Caco-2 (cell line): ENCODE results near the gene VMAC. TPM values are rescaled to one million over a fixed set of nuclear protein-coding genes. Genes with fewer than 3 reads are reported as not detected.

ENCODE experiments used
- BruUV-seq: library from RNA; stranded (reverse); fragments of 400-500 nt; replicated peaks from 2 replicates; lab custom pipeline; 2021; lab: Mats Ljungman, UMichigan
- CTCF ChIA-PET: fragments of 300-600 bp; sonication (Branson Sonifier 250); formaldehyde crosslinking; loops from one replicate; lab custom pipeline; 2022; ENCODE audit warnings: antibody characterized with exemption; lab: Charles Lee
- POLR2A ChIA-PET: fragments of 300-600 bp; sonication (Branson Sonifier 250); formaldehyde crosslinking; loops from one replicate; lab custom pipeline; 2022; ENCODE audit warnings: antibody characterized with exemption; lab: Charles Lee
- DNase-seq, 2 experiments: peaks; one replicate each; pipeline versions ENCODE4 v3.0.0 to v3.0.0-alpha.2; 2020 to 2022
- H3K27me3 ChIP-seq: replicated peaks from 2 replicates; pipeline ENCODE4 v1.6.0; 2011; ENCODE audit warnings: low read length; ENCODE audit not compliant: control insufficient read depth, insufficient read depth
- H3K36me3 ChIP-seq: 2 replicates; pipeline ENCODE4 v1.5.1; 2011; ENCODE audit warnings: low read length; ENCODE audit not compliant: control insufficient read depth, insufficient read depth
- H3K4me1 ChIP-seq: fragments of 250-450 bp; sonication (Bioruptor Pico); 2 replicates; pipeline ENCODE4 v1.5.1; 2020; ENCODE audit warnings: mild to moderate bottlenecking
- H3K4me3 ChIP-seq: 2 replicates; pipeline ENCODE4 v1.5.1; 2011; ENCODE audit warnings: low read depth, mild to moderate bottlenecking, control low read depth, low read length
- H3K9me3 ChIP-seq: fragments of 250-450 bp; sonication (Bioruptor Pico); 2 replicates; pipeline ENCODE4 v1.5.1; 2020; ENCODE audit warnings: mild to moderate bottlenecking, moderate library complexity
- H3K27ac Mint-ChIP-seq: one replicate; pipeline ENCODE4 v1.8.0; 2022; ENCODE audit warnings: mixed read lengths; ENCODE audit not compliant: unreplicated experiment
- H3K27me3 Mint-ChIP-seq: one replicate; pipeline ENCODE4 v1.8.0; 2022; ENCODE audit warnings: mixed read lengths; ENCODE audit not compliant: insufficient read depth, unreplicated experiment
- H3K36me3 Mint-ChIP-seq: one replicate; pipeline ENCODE4 v1.8.0; 2022; ENCODE audit warnings: mild to moderate bottlenecking, mixed read lengths; ENCODE audit not compliant: insufficient read depth, unreplicated experiment
- H3K4me1 Mint-ChIP-seq: one replicate; pipeline ENCODE4 v1.8.0; 2022; ENCODE audit warnings: low read depth, mixed read lengths; ENCODE audit not compliant: unreplicated experiment
- H3K4me3 Mint-ChIP-seq: one replicate; pipeline ENCODE4 v1.8.0; 2022; ENCODE audit warnings: mild to moderate bottlenecking, moderate library complexity, mixed read lengths; ENCODE audit not compliant: unreplicated experiment
- H3K9me3 Mint-ChIP-seq: one replicate; pipeline ENCODE4 v1.8.0; 2022; ENCODE audit warnings: mixed read lengths; ENCODE audit not compliant: unreplicated experiment
- intact Hi-C: fragments of 100-400 bp; cut with micrococcal nuclease; formaldehyde crosslinking; loops from one replicate; pipeline ENCODE4 v1.10.0; 2022; ENCODE audit not compliant: unreplicated experiment
- total RNA-seq: library from RNA; stranded (reverse); gene quantifications from 2 replicates; pipeline ENCODE4 v1.2.3, GENCODE V29; 2022
- TF ChIP-seq, protein P1 (sequence below), 2 experiments: fragments of 200-600 bp in 1 of 2; IDR thresholded peaks; 1 replicate in 1 of 2; 2 replicates in 1 of 2; pipeline versions ENCODE4 v1.5.1 to v1.8.0; 2011 to 2022; ENCODE audit warnings: antibody characterized with exemption in 1 of 2, control low read depth in 1 of 2, inconsistent platforms in 1 of 2, low read depth in 1 of 2, low read length in 1 of 2, mild to moderate bottlenecking in 1 of 2, moderate library complexity in 1 of 2; ENCODE audit not compliant: insufficient read depth in 1 of 2, severe bottlenecking in 1 of 2, unreplicated experiment in 1 of 2

The VMAC gene
- total RNA-seq, 1 experiment from 2014 or later, result 4.8 TPM

- Histone ChIP-seq H3K36me3 (no peaks in the 10 kb centered on the region; the same call in 1 of the 2 replicates), H3K27me3 (no peaks in the 10 kb centered on the region), H3K4me1 (peaks cover 17% of the 10 kb centered on the region), H3K4me3 (no peak overlapping the region), H3K9me3 (no peaks in the 10 kb centered on the region)
- H3K27ac Mint-ChIP-seq, result no peak overlapping the region
- H3K4me1 Mint-ChIP-seq, result peaks cover 7% of the 10 kb centered on the region
- peaks cover 15% of the 10 kb centered on the region for H3K36me3 Mint-ChIP-seq
- TF ChIP-seq, protein P1, sequence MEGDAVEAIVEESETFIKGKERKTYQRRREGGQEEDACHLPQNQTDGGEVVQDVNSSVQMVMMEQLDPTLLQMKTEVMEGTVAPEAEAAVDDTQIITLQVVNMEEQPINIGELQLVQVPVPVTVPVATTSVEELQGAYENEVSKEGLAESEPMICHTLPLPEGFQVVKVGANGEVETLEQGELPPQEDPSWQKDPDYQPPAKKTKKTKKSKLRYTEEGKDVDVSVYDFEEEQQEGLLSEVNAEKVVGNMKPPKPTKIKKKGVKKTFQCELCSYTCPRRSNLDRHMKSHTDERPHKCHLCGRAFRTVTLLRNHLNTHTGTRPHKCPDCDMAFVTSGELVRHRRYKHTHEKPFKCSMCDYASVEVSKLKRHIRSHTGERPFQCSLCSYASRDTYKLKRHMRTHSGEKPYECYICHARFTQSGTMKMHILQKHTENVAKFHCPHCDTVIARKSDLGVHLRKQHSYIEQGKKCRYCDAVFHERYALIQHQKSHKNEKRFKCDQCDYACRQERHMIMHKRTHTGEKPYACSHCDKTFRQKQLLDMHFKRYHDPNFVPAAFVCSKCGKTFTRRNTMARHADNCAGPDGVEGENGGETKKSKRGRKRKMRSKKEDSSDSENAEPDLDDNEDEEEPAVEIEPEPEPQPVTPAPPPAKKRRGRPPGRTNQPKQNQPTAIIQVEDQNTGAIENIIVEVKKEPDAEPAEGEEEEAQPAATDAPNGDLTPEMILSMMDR (IDR thresholded peaks at IDR 0.05; ENCODE audit: insufficient read depth in 1 of 2, low read depth in 1 of 2, low read length in 1 of 2, severe bottlenecking in 1 of 2, unreplicated experiment in 1 of 2), result no peak
- no peaks in the 10 kb centered on the region for H3K27me3 Mint-ChIP-seq
- DNase-seq, result no peak
- BruUV-seq, result no TSS peak
- POLR2A ChIA-PET, result no interaction called here
- no peaks in the 10 kb centered on the region for H3K9me3 Mint-ChIP-seq
- H3K4me3 Mint-ChIP-seq, result no peak overlapping the region
- intact Hi-C loops, result no loop called here
- CTCF ChIA-PET, result interaction anchor here (1.5 kb wide), 1 partner anchor 17 kb away, joined by 5 read pairs; no protein-coding TSS in a partner anchor
Measured at GRCh38 chr19:5951338-5951861, 46.7 kb downstream of the VMAC start.

DNA sequence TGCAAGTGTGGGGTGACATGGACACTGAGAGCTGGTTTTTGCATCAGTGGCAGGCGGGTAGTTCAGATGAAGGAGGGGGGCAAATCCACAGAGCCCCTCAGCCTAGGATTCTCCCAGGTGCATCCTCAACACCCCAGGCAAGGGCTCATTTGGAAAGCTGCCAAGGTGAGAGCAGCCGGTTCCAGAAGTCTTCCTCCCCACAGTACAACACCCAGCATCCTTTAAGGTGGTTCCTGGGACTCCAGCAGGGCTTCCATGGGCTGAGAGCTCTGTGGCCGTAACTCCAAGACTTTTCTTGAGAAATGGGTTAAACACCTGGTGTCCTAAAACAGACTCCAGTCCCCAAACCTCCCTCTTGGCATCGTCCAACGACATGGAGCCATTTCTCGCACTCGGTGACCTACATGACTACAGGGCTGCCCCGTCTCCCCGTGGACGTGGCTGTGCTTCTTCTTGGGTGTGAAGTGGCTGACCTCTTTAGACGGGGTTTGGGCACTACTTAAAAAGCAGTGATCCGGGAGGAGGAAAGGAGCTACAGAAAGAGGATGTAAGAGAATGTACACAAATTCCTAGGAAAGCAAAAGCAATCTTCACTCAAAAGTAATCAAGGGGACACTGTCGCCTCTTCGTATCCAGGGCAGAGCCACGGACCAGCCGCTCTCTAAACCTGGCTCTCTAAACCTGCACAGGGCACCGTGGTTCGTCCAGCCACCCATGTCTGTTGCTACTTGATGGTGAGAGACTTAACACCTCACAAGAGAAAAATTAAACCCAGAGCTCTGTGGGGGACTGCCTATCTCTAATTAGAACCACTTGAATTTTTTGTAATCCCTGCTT lies 47.7 kb downstream of the VMAC start:
- DNase-seq, result no peak
- Mint-ChIP-seq H3K27ac (peak overlapping the region; percentile 15), H3K4me1 (peaks cover 7% of the 10 kb centered on the region), H3K36me3 (peaks cover 8% of the 10 kb centered on the region), H3K9me3 (no peaks in the 10 kb centered on the region), H3K27me3 (no peaks in the 10 kb centered on the region), H3K4me3 (no peak overlapping the region)
- ChIA-PET CTCF (interaction anchor here (1.5 kb wide), 1 partner anchor 16 kb away, joined by 5 read pairs; no protein-coding TSS in a partner anchor), POLR2A (no interaction called here)
- BruUV-seq, result no TSS peak
- TF ChIP-seq, protein P1 (IDR thresholded peaks at IDR 0.05; ENCODE audit: insufficient read depth in 1 of 2, low read depth in 1 of 2, low read length in 1 of 2, severe bottlenecking in 1 of 2, unreplicated experiment in 1 of 2), result no peak
- H3K36me3 ChIP-seq, result no peaks in the 10 kb centered on the region; the same call in 1 of the 2 replicates
- H3K4me3 ChIP-seq, result no peak overlapping the region
- H3K9me3 ChIP-seq, result no peaks in the 10 kb centered on the region
- no peaks in the 10 kb centered on the region for H3K27me3 ChIP-seq
- H3K4me1 ChIP-seq, result peaks cover 17% of the 10 kb centered on the region
- intact Hi-C loops, result no loop called here

DNA sequence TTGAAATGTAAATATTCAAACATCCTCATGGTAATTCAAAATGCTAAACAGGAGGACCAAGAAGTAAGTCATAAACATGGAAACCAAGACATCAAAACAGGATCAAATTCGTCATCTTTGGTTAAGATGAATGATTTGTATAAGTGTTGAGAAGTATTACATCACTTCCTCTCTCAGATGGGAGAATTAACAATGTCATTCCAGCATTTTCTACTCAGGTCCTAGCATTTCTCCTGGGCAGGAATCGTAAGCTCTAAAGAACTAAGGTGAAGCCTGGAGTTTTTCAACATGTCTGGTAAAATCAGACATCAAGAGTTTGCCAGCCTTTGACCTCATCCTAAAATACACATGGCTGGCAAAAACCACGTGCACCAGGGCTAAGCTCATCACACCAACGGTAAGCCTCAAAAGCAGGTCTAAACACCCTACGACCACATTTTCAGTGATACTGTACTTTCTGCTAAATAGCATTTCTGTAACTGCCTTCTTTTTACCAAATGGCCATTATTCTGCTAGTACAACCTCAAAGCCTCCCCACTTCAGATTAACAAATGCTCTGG lies 48.4 kb downstream of the VMAC start:
- DNase-seq, result no peak
- CTCF ChIA-PET, result no interaction called here
- Mint-ChIP-seq H3K27ac (peak overlapping the region; percentile 15), H3K4me3 (no peak overlapping the region), H3K27me3 (no peaks in the 10 kb centered on the region), H3K36me3 (peaks cover 12% of the 10 kb centered on the region), H3K9me3 (no peaks in the 10 kb centered on the region), H3K4me1 (peaks cover 7% of the 10 kb centered on the region)
- BruUV-seq, result no TSS peak
- intact Hi-C loops, result no loop called here
- TF ChIP-seq, protein P1 (IDR thresholded peaks at IDR 0.05; ENCODE audit: insufficient read depth in 1 of 2, low read depth in 1 of 2, low read length in 1 of 2, severe bottlenecking in 1 of 2, unreplicated experiment in 1 of 2), result no peak
- no peaks in the 10 kb centered on the region; the same call in 1 of the 2 replicates for H3K36me3 ChIP-seq
- no peak overlapping the region for H3K4me3 ChIP-seq
- H3K27me3 ChIP-seq, result no peaks in the 10 kb centered on the region
- POLR2A ChIA-PET, result no interaction called here
- peaks cover 17% of the 10 kb centered on the region for H3K4me1 ChIP-seq
- no peaks in the 10 kb centered on the region for H3K9me3 ChIP-seq
